Right lobe of liver (tissue), 6 donors: ENCODE results near the gene PPARG. TPM values are rescaled to one million over a fixed set of nuclear protein-coding genes. Genes with fewer than 3 reads are reported as not detected.

ENCODE experiments used
- ATAC-seq, 4 donors: fragments of 200-7000 bp; cut with Tn5 transposase; one replicate each; pipeline ENCODE4 v1.9.1; 2020; ENCODE audit warnings: mild to moderate bottlenecking in 4 of 4, moderate library complexity in 4 of 4
- DNase-seq, 3 donors: peaks; one replicate each; pipeline ENCODE4 v3.0.0-alpha.2; 2020
- H3K27ac ChIP-seq, 3 donors: fragments of 200-600 bp; one replicate each; pipeline ENCODE4 v1.8.0; 2022
- H3K27me3 ChIP-seq, 2 donors: fragments of 200-600 bp; one replicate each; pipeline ENCODE4 v1.8.0; 2022
- H3K36me3 ChIP-seq, 4 donors: fragments of 200-600 bp; sonication (generic) in 1 of 4; one replicate each; pipeline versions ENCODE4 v1.5.1 to v1.8.0; 2017 to 2022; ENCODE audit warnings: control low read depth in 1 of 4
- H3K4me1 ChIP-seq, 4 donors: fragments of 200-600 bp; sonication (generic) in 1 of 4; one replicate each; pipeline versions ENCODE4 v1.5.1 to v1.8.0; 2017 to 2022; ENCODE audit warnings: control low read depth in 1 of 4
- H3K4me3 ChIP-seq, 3 donors: fragments of 200-600 bp; one replicate each; pipeline ENCODE4 v1.8.0; 2022
- H3K9me3 ChIP-seq, 4 donors: fragments of 200-600 bp; sonication (generic) in 1 of 4; one replicate each; pipeline versions ENCODE4 v1.5.1 to v1.8.0; 2017 to 2022; ENCODE audit warnings: control low read depth in 1 of 4
- POLR2A ChIP-seq: fragments of 450-650 bp; IDR thresholded peaks from one replicate; pipeline ENCODE4 v1.6.1; 2017; ENCODE audit warnings: antibody characterized with exemption, mild to moderate bottlenecking
- WGBS: methylation state at CpG from one replicate; pipeline ENCODE4 v1.1.6; 2018; ENCODE audit warnings: low coverage, low lambda C conversion rate; ENCODE audit not compliant: insufficient coverage; ENCODE audit errors: missing lambda C conversion rate; 5-methylcytosine and 5-hydroxymethylcytosine counted together
- intact Hi-C, 2 donors: fragments of 100-400 bp; cut with DNase I; formaldehyde crosslinking; loops; one replicate each; pipeline versions ENCODE4 v1.11.2 to v1.14.1; 2022
- total RNA-seq, 6 experiments: library from RNA; depleted of rRNA in 2 of 6; stranded (reverse); fragments of >200 nt in 2 of 6; fragmentation: NEBNext Ultra II Directional in 3 of 6; extraction: Animal tissue kit (Norgen Biotek cat#: 25700) in 3 of 6; gene quantifications; one replicate each; pipeline versions ENCODE4 v1.1.0 to v1.2.4, GENCODE V29; 2016 to 2023
- TF ChIP-seq, protein P1 (sequence below), 4 donors: fragments of 200-600 bp in 3 of 4; fragments of 450-650 bp in 1 of 4; IDR thresholded peaks; one replicate each; pipeline versions ENCODE4 v1.5.1 to v1.8.0; 2016 to 2022; ENCODE audit warnings: antibody characterized with exemption in 4 of 4, mild to moderate bottlenecking in 2 of 4
- donor health status: DM: no; HTN: yes; CAD: no.
- donor health status: DM: no; HTN: no; CAD: no.
- donor health status: DM: no; HTN: no; CAD: no.
- donor health status: DM: no; HTN: yes; CAD: no.
- donor health status: DM: no; HTN: yes; CAD: no.

The PPARG gene
- total RNA-seq, 6 experiments from 2014 or later: 4.9 to 15.8 (median 10.8) TPM

DNA sequence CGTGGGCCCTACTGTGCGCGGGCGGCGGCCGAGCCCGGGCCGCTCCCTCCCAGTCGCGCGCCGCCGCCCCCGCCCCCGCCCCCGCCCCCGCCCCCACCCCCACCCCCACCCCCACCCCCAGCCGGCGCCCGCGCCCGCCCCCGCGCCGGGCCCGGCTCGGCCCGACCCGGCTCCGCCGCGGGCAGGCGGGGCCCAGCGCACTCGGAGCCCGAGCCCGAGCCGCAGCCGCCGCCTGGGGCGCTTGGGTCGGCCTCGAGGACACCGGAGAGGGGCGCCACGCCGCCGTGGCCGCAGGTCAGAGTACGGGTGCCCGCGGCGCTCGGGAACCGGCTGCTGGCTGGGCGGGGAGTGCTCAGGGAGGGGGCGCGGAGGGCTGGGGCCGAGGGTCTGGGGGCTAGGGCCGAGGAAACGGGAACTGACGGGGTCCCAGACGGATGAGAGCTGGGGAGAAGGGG, 1.1 kb upstream of the PPARG start:
- H3K4me3 ChIP-seq: peak overlapping the region; percentile 74 to 81 (median 74)
- TF ChIP-seq, protein P1, sequence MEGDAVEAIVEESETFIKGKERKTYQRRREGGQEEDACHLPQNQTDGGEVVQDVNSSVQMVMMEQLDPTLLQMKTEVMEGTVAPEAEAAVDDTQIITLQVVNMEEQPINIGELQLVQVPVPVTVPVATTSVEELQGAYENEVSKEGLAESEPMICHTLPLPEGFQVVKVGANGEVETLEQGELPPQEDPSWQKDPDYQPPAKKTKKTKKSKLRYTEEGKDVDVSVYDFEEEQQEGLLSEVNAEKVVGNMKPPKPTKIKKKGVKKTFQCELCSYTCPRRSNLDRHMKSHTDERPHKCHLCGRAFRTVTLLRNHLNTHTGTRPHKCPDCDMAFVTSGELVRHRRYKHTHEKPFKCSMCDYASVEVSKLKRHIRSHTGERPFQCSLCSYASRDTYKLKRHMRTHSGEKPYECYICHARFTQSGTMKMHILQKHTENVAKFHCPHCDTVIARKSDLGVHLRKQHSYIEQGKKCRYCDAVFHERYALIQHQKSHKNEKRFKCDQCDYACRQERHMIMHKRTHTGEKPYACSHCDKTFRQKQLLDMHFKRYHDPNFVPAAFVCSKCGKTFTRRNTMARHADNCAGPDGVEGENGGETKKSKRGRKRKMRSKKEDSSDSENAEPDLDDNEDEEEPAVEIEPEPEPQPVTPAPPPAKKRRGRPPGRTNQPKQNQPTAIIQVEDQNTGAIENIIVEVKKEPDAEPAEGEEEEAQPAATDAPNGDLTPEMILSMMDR (IDR thresholded peaks at IDR 0.05): no peak
- TF ChIP-seq POLR2A: no peak
- H3K36me3 ChIP-seq: no peaks in the 10 kb centered on the region
- intact Hi-C loops: no loop called here
- H3K27ac ChIP-seq: peak overlapping the region; percentile 67 to 85 (median 69)
- peaks cover 0 to 7% (median 0%) of the 10 kb centered on the region in 4 donors for H3K4me1 ChIP-seq
- no peaks in the 10 kb centered on the region for H3K9me3 ChIP-seq
- DNase-seq (peak; percentile 74 to 80 (median 78)), ATAC-seq (peak; percentile 79 to 89 (median 89))
- H3K27me3 ChIP-seq: no peaks in the 10 kb centered on the region
- 7% methylated on average over 5 of the region's 63 CpGs for WGBS

DNA sequence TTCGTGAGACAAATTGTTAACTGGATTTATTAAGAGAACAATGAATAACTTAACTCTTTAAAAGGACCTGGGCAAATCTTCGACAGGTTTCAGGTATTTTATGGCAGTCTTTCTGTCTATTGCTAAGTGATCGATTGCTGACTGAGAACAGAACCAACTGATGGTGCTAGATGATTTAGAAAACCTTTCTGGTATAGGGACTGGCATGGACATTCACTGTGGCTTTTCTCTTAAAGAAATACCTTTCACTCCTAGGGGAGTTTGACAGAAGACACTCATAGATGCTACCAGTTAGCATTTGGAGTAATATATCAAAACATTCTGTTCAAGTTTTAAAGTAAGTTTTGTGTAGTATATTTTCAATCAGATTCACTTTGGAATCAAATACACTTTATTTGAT, 654 bp downstream of the PPARG start:
- ATAC-seq (no peak), DNase-seq (no peak)
- no peaks in the 10 kb centered on the region for H3K9me3 ChIP-seq
- no peak for TF ChIP-seq POLR2A
- TF ChIP-seq, protein P1 (IDR thresholded peaks at IDR 0.05): no peak
- H3K27me3 ChIP-seq: no peaks in the 10 kb centered on the region
- 9% methylated on average over 3 of the region's 3 CpGs for WGBS
- intact Hi-C loops: no loop called here
- H3K4me3 ChIP-seq: peak overlapping the region in 2 of 3 donors; percentile 74 to 81
- peaks cover 0 to 7% (median 0%) of the 10 kb centered on the region in 4 donors for H3K4me1 ChIP-seq
- no peaks in the 10 kb centered on the region for H3K36me3 ChIP-seq
- H3K27ac ChIP-seq: no peak overlapping the region

DNA sequence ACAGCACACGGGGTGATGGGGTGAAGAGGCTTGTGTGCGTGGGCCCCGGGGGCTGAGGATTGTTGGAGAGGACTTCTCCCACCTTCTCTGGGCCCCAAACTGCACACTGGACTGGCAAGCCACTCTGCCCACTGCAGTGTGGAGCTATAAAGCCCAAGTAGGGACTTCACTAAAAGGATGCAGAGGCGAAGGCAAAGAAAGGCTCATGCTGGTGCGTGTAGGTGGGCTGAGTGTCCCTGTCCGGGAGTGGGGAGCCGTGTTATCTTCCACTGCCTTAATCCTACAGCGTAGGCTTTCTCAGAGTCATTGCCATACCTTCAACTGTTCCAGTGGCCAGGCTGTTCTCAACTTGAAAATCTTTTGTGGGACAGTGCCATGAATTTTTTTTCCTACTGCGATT, 3.9 kb downstream of the PPARG start:
- intact Hi-C loops: no loop called here
- Histone ChIP-seq H3K27ac (no peak overlapping the region), H3K4me3 (no peak overlapping the region), H3K9me3 (no peaks in the 10 kb centered on the region), H3K36me3 (no peaks in the 10 kb centered on the region), H3K27me3 (no peaks in the 10 kb centered on the region), H3K4me1 (peaks cover 0 to 7% (median 0%) of the 10 kb centered on the region in 4 donors)
- DNase-seq: no peak
- ATAC-seq: no peak
- 70% methylated on average over 6 of the region's 9 CpGs for WGBS
- TF ChIP-seq, protein P1 (IDR thresholded peaks at IDR 0.05): no peak
- no peak for TF ChIP-seq POLR2A

DNA sequence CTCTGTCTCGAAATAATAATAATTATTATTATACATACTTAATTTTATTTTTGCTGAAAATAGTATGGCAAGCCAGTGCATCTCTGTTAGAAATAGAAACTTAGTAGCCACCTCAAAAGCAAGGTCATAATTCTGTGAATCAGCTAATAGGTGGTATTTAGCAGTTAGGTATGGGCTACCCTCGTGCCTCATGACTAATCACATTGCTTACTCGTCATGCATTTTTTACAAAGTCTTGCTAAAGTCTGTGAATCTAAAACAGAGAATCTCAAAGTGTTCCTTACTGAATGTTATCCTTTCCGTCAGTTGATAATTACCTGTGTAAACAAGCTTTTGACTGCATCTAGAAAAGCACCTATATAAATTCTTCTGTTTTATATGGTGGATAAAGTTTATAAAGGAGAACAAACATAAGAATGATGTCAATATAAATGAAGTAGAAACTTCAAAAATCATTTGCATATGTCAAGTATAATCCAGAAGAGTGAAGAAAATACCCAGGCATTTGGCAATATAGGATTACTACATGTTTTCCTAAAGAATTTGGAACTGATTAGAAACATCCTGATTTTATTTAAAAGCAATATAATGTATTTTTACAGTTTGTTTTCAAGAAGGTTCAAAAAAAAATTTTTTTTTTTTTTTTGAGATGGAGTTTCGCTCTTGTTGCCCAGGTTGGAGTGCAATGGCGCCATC, 6.2 kb downstream of the PPARG start:
- H3K9me3 ChIP-seq: no peaks in the 10 kb centered on the region
- 89% methylated on average over 6 of the region's 6 CpGs for WGBS
- intact Hi-C loops: no loop called here
- H3K36me3 ChIP-seq: no peaks in the 10 kb centered on the region
- H3K4me1 ChIP-seq: no peaks in the 10 kb centered on the region
- no peak for DNase-seq
- H3K4me3 ChIP-seq: no peak overlapping the region
- H3K27me3 ChIP-seq: no peaks in the 10 kb centered on the region
- no peak overlapping the region for H3K27ac ChIP-seq
- no peak for ATAC-seq
- TF ChIP-seq, protein P1 (IDR thresholded peaks at IDR 0.05): no peak
- TF ChIP-seq POLR2A: no peak
